Embryonic facial prominence (tissue), 1 donor: ENCODE measurements around the gene HAS3.

ENCODE experiments used
- DNase-seq: peaks from one replicate; pipeline ENCODE4 v3.0.0-alpha.2; 2016; ENCODE audit errors: extremely low spot score

The HAS3 gene

DNA sequence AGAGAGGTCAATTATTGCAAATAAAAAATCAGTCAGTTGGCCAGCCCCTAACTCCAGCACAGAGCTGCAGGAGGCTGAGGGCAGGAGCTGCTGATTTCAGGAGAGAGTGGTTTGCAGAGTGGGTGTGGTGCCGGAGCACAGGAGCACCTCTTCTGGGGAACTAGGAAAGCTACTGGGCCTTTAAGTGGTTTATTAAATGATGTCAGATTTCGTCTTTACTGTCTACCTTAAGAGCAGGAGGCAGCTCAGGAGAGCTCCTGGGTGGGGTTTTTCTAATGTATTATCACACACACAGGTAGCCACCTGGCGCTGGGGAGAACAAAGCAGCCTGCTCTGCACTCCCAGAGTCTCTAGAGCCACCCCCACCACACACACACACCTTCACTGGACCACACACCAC lies 11.5 kb upstream of the HAS3 start:
- no peak for DNase-seq

- no peak for DNase-seq
Measured at GRCh38 chr16:69094501-69094900, 11.0 kb upstream of the HAS3 start.

- no peak for DNase-seq
Measured at GRCh38 chr16:69095193-69095592, 10.3 kb upstream of the HAS3 start.

DNA sequence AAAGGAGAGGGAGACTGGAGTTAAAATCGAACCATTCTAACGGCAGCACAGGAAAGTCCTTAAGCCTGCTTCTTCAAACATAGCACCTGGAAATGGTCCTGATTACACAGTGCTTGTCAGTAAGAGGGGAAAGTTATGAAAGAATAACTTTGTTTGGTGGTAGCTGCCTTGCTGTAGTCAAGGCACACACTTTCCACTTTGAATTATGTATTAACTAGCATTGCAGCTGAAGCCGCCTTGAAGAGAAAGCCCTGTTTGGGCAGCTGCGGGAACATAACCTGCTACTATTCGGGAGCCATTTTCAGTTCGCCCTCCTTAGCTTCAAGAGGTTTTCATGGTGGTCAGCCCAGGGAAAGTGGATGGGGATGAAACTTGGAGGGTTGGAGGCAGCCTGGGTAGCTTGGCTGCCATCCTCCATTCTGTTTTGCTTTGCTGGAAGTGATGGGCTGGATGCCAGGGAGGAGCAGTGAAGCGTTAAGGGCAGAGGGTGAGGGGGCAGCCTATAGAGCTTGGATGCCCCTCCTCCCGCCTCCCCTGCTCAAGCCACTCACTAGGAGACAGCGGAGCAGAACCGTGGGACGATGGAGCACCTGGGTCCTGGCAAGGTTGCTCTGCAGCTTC lies 5.3 kb upstream of the HAS3 start:
- DNase-seq = no peak

DNA sequence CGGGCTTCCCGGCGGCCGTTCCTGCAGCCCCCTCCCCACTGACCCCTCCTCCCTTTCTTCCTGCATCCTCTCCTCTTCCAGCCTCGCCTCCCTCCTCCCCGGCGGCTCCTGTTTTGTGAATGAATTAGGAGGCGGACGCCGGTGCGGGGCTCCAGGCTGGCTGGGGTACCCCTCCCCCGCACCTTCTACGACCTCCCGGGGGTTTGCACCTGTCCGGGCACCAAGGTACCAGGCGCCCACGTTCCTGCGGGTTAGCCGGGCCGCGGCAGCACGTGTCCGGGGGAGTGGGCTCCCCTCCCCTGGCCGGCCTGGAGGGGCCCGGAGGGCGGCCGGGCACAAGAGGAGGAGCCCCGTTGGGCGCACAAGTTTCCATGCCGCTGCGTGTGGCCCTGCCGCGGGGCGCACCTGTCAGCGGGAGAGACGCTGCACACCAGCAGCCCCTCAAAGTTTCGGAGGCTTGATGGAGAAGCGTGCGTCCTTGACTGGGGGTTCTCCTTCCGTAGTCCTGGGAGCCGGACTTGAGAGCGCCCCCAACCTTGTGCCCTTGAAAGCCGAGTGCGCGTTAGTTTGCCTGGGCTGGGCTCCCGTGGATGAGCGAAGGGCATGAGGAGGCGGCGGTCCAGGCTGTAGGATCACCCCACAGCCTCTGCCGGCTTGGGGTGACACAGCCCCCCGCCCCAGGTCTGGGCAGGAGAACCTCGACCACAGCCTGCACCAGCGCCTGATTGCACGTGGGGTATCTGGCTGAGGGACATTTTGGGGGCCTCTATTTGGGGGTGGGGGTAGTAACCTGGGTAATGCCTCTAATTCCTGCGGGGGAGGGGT lies 1.2 kb downstream of the HAS3 start:
- DNase-seq = no peak

- no peak for DNase-seq
Measured at GRCh38 chr16:69107316-69107962, 2.0 kb downstream of the HAS3 start.

DNA sequence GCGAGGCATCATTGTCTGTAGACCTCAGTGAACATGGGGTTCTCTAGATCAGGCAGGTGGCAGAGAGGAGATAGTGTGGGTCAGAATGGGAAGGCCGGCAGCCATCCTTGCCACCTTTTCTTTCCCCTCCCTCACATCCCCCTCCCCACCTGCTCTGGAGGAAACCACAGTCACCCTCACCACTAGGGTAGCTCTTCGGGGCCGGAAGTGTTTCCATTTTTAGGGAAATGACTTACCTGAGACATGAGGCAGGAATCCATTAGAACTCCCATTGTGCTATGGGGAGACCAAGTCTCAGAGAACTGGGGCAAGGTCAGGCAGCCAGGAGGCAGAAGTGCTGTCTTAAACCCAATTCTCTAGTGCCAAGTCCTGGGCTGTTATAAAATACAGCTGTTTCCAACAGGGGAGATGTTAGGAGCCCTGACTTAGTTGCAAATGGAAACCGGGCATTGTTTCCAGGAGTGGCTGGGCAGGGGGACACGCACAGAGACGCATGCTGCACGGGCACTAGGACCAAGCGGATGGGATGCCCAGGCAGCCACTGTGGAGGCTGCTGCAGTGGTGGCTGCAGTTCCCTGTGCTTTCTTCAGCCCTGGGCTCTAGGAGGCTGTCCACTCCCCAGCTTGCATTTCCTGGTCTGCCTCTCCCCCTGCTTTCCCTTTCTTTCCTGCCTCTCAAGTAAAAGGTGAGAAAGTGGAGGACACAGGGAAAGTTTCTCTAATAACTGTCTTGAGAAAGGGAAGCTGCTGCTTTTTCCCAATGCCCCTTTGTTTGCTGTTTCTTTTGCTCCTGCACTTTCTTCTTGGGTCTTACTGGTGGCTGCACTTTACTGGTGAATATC lies 2.8 kb downstream of the HAS3 start:
- no peak for DNase-seq

DNA sequence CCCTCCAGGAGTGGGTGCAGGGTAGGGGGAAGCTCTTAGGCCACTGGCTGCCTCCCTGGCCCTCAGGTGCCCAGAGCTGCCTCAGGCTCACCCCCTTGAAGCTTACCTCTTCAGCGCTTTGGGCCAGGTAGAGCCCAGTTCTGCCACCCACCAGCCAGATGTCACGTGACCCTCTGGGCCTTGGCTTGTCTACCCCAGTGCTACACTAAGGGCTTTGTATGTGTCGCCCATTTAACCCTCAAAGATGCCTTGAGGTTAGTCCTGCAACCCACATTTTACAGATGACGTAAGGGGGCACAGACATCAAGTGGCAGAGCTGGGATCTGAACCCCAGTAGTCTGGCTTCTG lies 3.4 kb downstream of the HAS3 start:
- no peak for DNase-seq

- DNase-seq = no peak
Measured at GRCh38 chr16:69109486-69110270, 4.2 kb downstream of the HAS3 start.

- DNase-seq = no peak
Measured at GRCh38 chr16:69110406-69110805, 5.0 kb downstream of the HAS3 start.

- no peak for DNase-seq
Measured at GRCh38 chr16:69111216-69111875, 5.9 kb downstream of the HAS3 start.

DNA sequence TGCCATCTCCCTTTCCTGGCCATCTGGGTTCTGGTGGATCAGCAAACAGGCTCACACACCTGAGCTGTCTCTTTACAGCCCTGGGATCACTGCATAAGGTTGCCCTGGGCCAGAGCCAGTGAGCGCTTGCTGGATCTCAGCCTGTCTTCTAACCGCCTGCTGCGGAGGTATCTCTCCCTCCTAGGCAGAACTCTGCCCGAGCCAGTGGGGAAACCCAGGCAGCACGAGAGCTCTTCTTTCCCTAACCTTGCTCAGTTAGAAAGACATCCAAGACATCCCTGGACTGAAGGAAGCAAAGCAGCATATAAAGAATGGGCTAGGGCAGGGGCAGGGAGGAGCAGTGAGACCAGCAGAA lies 6.4 kb downstream of the HAS3 start:
- DNase-seq = no peak

GRCh38 chr16:69112285-69113129 lies 7.1 kb downstream of the HAS3 start:
- DNase-seq = no peak

DNA sequence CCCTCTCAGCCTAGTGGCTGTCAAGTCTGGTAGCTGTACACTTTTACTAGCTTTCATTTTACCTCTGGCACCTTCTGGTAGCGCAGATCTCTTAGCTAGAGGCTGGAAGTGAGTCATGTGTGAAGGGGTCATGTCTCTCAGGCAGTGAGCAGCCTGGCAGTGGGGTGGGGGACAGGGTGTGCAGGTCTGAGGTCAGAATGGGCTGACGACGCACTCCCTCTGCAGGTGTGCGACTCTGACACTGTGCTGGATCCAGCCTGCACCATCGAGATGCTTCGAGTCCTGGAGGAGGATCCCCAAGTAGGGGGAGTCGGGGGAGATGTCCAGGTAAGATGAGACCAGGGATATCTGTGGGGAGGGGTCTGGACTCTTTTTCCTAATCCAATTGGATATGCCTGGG lies 7.8 kb downstream of the HAS3 start:
- no peak for DNase-seq

DNA sequence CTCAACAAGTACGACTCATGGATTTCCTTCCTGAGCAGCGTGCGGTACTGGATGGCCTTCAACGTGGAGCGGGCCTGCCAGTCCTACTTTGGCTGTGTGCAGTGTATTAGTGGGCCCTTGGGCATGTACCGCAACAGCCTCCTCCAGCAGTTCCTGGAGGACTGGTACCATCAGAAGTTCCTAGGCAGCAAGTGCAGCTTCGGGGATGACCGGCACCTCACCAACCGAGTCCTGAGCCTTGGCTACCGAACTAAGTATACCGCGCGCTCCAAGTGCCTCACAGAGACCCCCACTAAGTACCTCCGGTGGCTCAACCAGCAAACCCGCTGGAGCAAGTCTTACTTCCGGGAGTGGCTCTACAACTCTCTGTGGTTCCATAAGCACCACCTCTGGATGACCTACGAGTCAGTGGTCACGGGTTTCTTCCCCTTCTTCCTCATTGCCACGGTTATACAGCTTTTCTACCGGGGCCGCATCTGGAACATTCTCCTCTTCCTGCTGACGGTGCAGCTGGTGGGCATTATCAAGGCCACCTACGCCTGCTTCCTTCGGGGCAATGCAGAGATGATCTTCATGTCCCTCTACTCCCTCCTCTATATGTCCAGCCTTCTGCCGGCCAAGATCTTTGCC lies 9.0 kb downstream of the HAS3 start:
- no peak for DNase-seq

- DNase-seq = no peak
Measured at GRCh38 chr16:69114976-69115355, 9.5 kb downstream of the HAS3 start.

GRCh38 chr16:69115361-69115760 lies 9.9 kb downstream of the HAS3 start:
- DNase-seq = no peak

DNA sequence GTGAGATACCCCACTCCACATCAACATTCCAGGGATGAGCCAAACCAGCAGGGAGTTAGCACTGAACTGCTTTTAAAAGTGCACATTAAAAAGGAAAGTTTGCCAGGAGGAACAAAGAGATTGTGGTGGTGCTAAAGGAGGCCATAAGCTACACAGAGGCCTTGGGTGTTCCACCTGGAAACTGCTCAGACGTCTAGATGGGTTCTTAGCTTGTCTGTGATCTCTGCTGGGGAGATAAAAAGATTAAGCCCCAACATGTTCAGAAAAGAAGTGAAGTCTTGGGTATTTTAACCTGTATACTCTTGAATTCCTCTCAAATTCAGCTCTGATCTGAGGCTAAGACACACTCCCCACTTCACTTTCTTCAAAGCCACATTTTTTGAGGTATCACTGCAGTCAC lies 10.4 kb downstream of the HAS3 start:
- no peak for DNase-seq

DNA sequence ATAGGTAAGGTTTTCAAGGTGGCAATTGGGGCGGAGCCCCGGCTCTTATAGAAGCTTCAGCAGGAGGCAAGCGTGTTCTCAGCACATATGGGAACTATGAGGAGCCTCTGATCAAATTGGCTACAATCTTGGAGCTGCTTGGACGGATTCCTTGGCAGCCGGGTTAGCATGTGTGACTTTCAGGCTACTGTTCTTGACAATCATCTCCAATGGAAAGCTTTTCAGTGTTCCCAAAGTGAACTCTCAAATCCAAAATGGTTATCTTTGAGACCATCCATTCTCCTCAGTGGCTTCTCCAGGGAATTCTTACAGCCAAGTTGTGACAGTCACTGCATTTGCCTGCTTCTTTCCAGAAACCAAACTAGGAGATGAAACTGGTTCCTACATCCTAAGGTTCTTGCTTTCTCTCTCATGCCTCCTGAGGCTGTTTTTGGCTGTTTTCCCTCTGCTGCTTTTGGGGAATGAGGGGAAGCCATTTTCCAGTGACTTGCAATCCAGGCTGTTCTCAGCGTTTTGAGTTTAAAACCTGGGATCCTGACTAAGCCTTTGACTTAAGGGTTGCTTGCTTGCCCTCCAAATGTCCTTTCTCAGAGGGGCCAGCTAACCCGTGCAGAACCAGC lies 10.9 kb downstream of the HAS3 start:
- DNase-seq = no peak
